GM12878 (cell line): ENCODE measurements around the gene LYVE1. TPM values are rescaled to one million over a fixed set of nuclear protein-coding genes. Genes with fewer than 3 reads are reported as not detected.

Source experiments
- ATAC-seq: fragments of 200-7000 bp; cut with Tn5 transposase; 3 replicates; pipeline ENCODE4 v1.9.1; 2020; ENCODE audit warnings: mild to moderate bottlenecking, moderate library complexity
- BruUV-seq: library from RNA; stranded (reverse); fragments of 400-500 nt; replicated peaks from 2 replicates; lab custom pipeline; 2021; lab: Mats Ljungman, UMichigan
- CTCF ChIA-PET: fragments of 300-600 bp; sonication (Branson Sonifier 250); formaldehyde crosslinking; extraction: SDS; loops from one replicate; lab custom pipeline; 2021; ENCODE audit warnings: inconsistent platforms; lab: Yijun Ruan, JAX
- POLR2A ChIA-PET: fragments of 350-600 bp; formaldehyde crosslinking; extraction: SDS; loops from one replicate; lab custom pipeline; 2021; ENCODE audit warnings: inconsistent platforms; lab: Charles Lee
- RAD21 ChIA-PET: fragments of 300-600 bp; sonication (Branson Sonifier 250); formaldehyde crosslinking; loops from one replicate; lab custom pipeline; 2023; ENCODE audit warnings: antibody characterized with exemption; ENCODE audit not compliant: unreplicated experiment; lab: Charles Lee
- SMC1A ChIA-PET: fragments of 300-600 bp; sonication (Branson Sonifier 250); formaldehyde crosslinking; loops from one replicate; lab custom pipeline; 2023; ENCODE audit not compliant: unreplicated experiment, uncharacterized antibody; lab: Charles Lee
- DNase-seq: peaks from one replicate; pipeline ENCODE4 v3.0.0-alpha.2; 2011; ENCODE audit warnings: low read depth, low spot score
- FAIRE-seq: peaks from 3 replicates; lab custom pipeline; 2011; peaks lifted over from hg19 to GRCh38; lab: Jason Lieb, UNC
- H2AFZ ChIP-seq: 2 replicates; pipeline ENCODE4 v1.6.0; 2011; ENCODE audit warnings: low read depth, low read length, control low read depth; ENCODE audit not compliant: control insufficient read depth
- H3K27ac ChIP-seq: 2 replicates; pipeline ENCODE4 v1.5.1; 2011; ENCODE audit warnings: control low read depth; ENCODE audit not compliant: control insufficient read depth, insufficient read depth
- H3K27me3 ChIP-seq, 2 experiments: replicated peaks in 1 of 2; 2 replicates each; pipeline versions ENCODE4 v1.6.0 to v1.6.1; 2011; ENCODE audit warnings: low read length in 1 of 2; ENCODE audit not compliant: control insufficient read depth in 2 of 2, insufficient read depth in 2 of 2
- H3K36me3 ChIP-seq, 2 experiments: 2 replicates each; pipeline ENCODE4 v1.5.1; 2011; ENCODE audit warnings: low read length in 1 of 2; ENCODE audit not compliant: control insufficient read depth in 2 of 2, insufficient read depth in 2 of 2
- H3K4me1 ChIP-seq: 2 replicates; pipeline ENCODE4 v1.6.1; 2011; ENCODE audit warnings: mild to moderate bottlenecking, low read length, moderate library complexity, mixed read lengths; ENCODE audit not compliant: control insufficient read depth, insufficient read depth
- H3K4me2 ChIP-seq: 2 replicates; pipeline ENCODE4 v1.6.0; 2011; ENCODE audit warnings: control low read depth; ENCODE audit not compliant: control insufficient read depth, insufficient read depth
- H3K4me3 ChIP-seq: fragments of 200-600 bp; sonication (generic); 2 replicates; pipeline ENCODE4 v1.5.1; 2016
- H3K79me2 ChIP-seq: 2 replicates; pipeline ENCODE4 v1.6.0; 2011; ENCODE audit warnings: low read length; ENCODE audit not compliant: control insufficient read depth, insufficient read depth
- H3K9ac ChIP-seq: 2 replicates; pipeline ENCODE4 v1.8.0; 2011; ENCODE audit warnings: low read length, control low read depth, mixed read lengths; ENCODE audit not compliant: control insufficient read depth, insufficient read depth
- H3K9me3 ChIP-seq: replicated peaks from 3 replicates; pipeline ENCODE4 v1.5.1; 2011; ENCODE audit warnings: mild to moderate bottlenecking, low read length; ENCODE audit not compliant: control insufficient read depth, insufficient read depth
- H4K20me1 ChIP-seq: 2 replicates; pipeline ENCODE4 v1.6.0; 2011; ENCODE audit not compliant: control insufficient read depth, insufficient read depth
- BCL3 ChIP-seq: IDR thresholded peaks from 2 replicates; pipeline ENCODE4 v1.6.1; 2011; ENCODE audit warnings: borderline replicate concordance, low read depth, mild to moderate bottlenecking, moderate library complexity, low read length; ENCODE audit not compliant: insufficient read depth, poor library complexity, severe bottlenecking
- CBFB ChIP-seq: IDR thresholded peaks from 2 replicates; pipeline ENCODE4 v1.6.1; 2016; ENCODE audit warnings: antibody characterized with exemption, low read depth
- E2F4 ChIP-seq: IDR thresholded peaks from 2 replicates; pipeline ENCODE4 v1.6.1; 2012; ENCODE audit warnings: low read depth, low read length, improper control_type of control experiment
- EGR1 ChIP-seq, 2 experiments: IDR thresholded peaks; 1 replicate in 1 of 2; 2 replicates in 1 of 2; pipeline ENCODE4 v1.6.1; 2011 to 2012; ENCODE audit warnings: low read depth in 2 of 2, low read length in 2 of 2, borderline replicate concordance in 1 of 2, mild to moderate bottlenecking in 1 of 2, moderate library complexity in 1 of 2
- ELK1 ChIP-seq: IDR thresholded peaks from 2 replicates; pipeline ENCODE4 v1.6.1; 2012; ENCODE audit warnings: low read depth, low read length, improper control_type of control experiment
- NR2F1 ChIP-seq: fragments of 450-650 bp; conservative IDR thresholded peaks from 2 replicates; pipeline ENCODE4 v1.6.1; 2017; ENCODE audit warnings: mild to moderate bottlenecking
- STAT1 ChIP-seq: fragments of 450-650 bp; conservative IDR thresholded peaks from 2 replicates; pipeline ENCODE4 v1.6.1; 2014; ENCODE audit warnings: antibody characterized with exemption, mild to moderate bottlenecking
- WRNIP1 ChIP-seq: IDR thresholded peaks from 2 replicates; pipeline ENCODE4 v1.6.1; 2011; ENCODE audit warnings: low read depth, low read length, improper control_type of control experiment, borderline replicate concordance
- YBX1 ChIP-seq: fragments of 450-650 bp; IDR thresholded peaks from 2 replicates; pipeline ENCODE4 v1.6.1; 2016; ENCODE audit warnings: antibody characterized with exemption
- ZBTB40 ChIP-seq: fragments of 450-650 bp; IDR thresholded peaks from 2 replicates; pipeline ENCODE4 v1.6.1; 2016; ENCODE audit warnings: mild to moderate bottlenecking, moderate library complexity, borderline replicate concordance
- ZNF207 ChIP-seq: fragments of 450-650 bp; IDR thresholded peaks from 2 replicates; pipeline ENCODE4 v1.6.1; 2014; ENCODE audit warnings: antibody characterized with exemption, mild to moderate bottlenecking, borderline replicate concordance
- ZNF274 ChIP-seq: IDR thresholded peaks from one replicate; pipeline ENCODE4 v1.8.0; 2011; ENCODE audit not compliant: insufficient read length, insufficient read depth
- WGBS: methylation state at CpG from one replicate; pipeline ENCODE4 v1.1.6; 2016; ENCODE audit warnings: low lambda C conversion rate; ENCODE audit not compliant: insufficient replicate concordance, insufficient coverage; ENCODE audit errors: missing lambda C conversion rate; 5-methylcytosine and 5-hydroxymethylcytosine counted together
- in situ Hi-C: fragments of 300-500 bp; cut with MboI; formaldehyde crosslinking; loops from 9 replicates; pipeline ENCODE4 v1.14.3; 2018; ENCODE audit warnings: mixed read lengths
- intact Hi-C: fragments of 100-400 bp; cut with micrococcal nuclease; formaldehyde crosslinking; loops from one replicate; pipeline ENCODE4 v1.14.2; 2022; ENCODE audit not compliant: unreplicated experiment
- polyA plus RNA-seq, 11 experiments: library from polyadenylated mRNA; depleted of rRNA in 4 of 11; unstranded in 6 of 11; stranded (reverse) in 5 of 11; fragments of >200 nt; fragmentation: Nextera tagmentation in 4 of 11; fragmentation: Illumina TruSeq in 1 of 11; extraction: Ambion mirVana in 4 of 11; extraction: Trizol in 1 of 11; gene quantifications; 1 replicate in 1 of 11; 2 replicates in 10 of 11; pipeline versions ENCODE4 v1.2.1 to v1.2.3, GENCODE V29; 2011 to 2016; ENCODE audit warnings: inconsistent platforms in 2 of 11, missing spikeins in 2 of 11, low read depth in 1 of 11
- total RNA-seq, 4 experiments: library from RNA; depleted of rRNA in 3 of 4; stranded (reverse); fragments of >200 nt in 3 of 4; fragmentation: Illumina TruSeq in 1 of 4; extraction: Trizol in 1 of 4; gene quantifications; 2 replicates each; pipeline versions ENCODE4 v1.2.1 to v1.2.3, GENCODE V29; 2013 to 2021

Gene LYVE1
- total and polyA plus RNA-seq, 10 of the 15 experiments (the other 5 are each of a cell fraction or from before 2014, with no cell fraction given), result 0.15 TPM; not detected in 9

- CTCF ChIA-PET, result interaction anchor here (3.6 kb wide), 1 partner anchor 12 kb away, joined by 19 read pairs; the partner anchor contains the start of gene RNF141
- Histone ChIP-seq H3K4me3 (no peak overlapping the region), H3K36me3 (no peaks in the 10 kb centered on the region; a peak in 1 of 4 replicates), H3K27ac (no peak overlapping the region), H3K4me1 (peaks cover 7% of the 10 kb centered on the region), H2AFZ (no peak overlapping the region), H3K9me3 (no peaks in the 10 kb centered on the region), H3K4me2 (no peak overlapping the region), H3K9ac (no peak overlapping the region), H4K20me1 (no peaks in the 10 kb centered on the region; the same call in 1 of the 2 replicates), H3K27me3 (no peaks in the 10 kb centered on the region; a peak in 1 of 4 replicates), H3K79me2 (no peaks in the 10 kb centered on the region)
- 97% methylated on average over 2 of the region's 2 CpGs for WGBS
- RAD21 ChIA-PET, result interaction anchor here (1.1 to 2.0 kb wide), 3 partner anchors 11 to 78 kb away, joined by 3 to 7 read pairs (median 3); partner anchors contain the start of gene RNF141
- DNase-seq, result no peak
- SMC1A ChIA-PET, result no interaction called here
- BruUV-seq, result no TSS peak
- intact Hi-C loops, result loop anchor here (5.0 kb wide), 1 partner anchor 72 kb away; the partner anchor contains the start of gene AMPD3
- no peak for ATAC-seq
- in situ Hi-C loops, result no loop called here
- POLR2A ChIA-PET, result no interaction called here
- no peak for FAIRE-seq
- no peak for TF ChIP-seq ELK1
- TF ChIP-seq EGR1 (IDR thresholded peaks at IDR 0.05; ENCODE audit: borderline replicate concordance in 1 of 2, low read depth in 2 of 2, low read length in 2 of 2), result no peak
- TF ChIP-seq WRNIP1, result no peak
- TF ChIP-seq CBFB, result no peak
- TF ChIP-seq ZBTB40, result no peak
- no peak for TF ChIP-seq BCL3
- TF ChIP-seq NR2F1, result no peak
- no peak for TF ChIP-seq ZNF274
- TF ChIP-seq YBX1, result no peak
- no peak for TF ChIP-seq STAT1
- TF ChIP-seq E2F4, result no peak
- no peak for TF ChIP-seq ZNF207
Measured at GRCh38 chr11:10529279-10529678, 39.2 kb downstream of the LYVE1 start.
